ENCODE data around the gene COG5.

COG5 gene

DNA sequence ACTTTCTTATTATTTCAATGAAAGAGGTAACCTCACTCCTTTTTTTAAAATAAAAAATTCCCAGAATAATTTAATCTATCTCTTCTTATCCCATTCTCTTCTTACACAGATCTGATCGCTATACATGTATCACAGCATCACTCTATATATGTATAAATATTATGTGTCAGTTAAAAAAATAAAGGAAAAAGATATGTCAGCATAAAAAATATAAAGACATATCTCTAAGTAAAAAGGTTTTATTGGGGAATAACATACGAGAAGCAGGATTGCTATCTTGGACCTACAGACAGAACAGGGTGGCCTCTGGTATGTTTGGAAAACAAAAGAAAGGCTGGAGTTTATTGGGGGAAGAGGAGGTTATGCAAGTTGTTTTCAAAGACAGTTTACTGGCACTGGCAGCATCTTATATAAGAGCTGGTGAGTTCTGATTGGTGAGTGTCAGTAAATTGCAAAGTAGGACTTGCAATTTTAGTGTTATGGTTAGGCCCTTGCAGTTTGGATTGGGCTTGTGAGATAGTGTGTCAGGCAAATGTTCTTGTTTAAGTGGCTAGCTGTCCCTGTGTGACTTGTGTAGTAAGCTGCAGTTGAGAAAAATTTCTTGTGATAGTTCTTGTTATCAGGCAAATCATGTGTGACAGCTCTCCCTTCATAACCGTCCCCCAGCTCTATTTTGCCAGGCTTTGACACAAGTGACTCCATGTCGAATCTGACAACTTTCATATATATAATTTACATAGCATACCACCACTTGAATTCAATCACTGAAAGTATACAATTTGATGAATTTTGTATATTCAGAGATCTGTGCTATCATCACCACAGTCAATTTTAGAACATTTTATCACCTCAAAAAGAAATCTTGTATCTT, 276.7 kb downstream of the COG5 start:
- in situ Hi-C loops (cut with MboI; ENCODE audit: low pct_unique_long_range_greater_than_20kb, low sequenced_read_pairs, unreplicated experiment) = no loop called here
- no peak for TF ChIP-seq CTCF (IDR thresholded peaks at IDR 0.05; ENCODE audit: extremely low read depth, insufficient read depth, missing control alignments)
- DNase-seq (ENCODE audit: low spot score) = no peak

DNA sequence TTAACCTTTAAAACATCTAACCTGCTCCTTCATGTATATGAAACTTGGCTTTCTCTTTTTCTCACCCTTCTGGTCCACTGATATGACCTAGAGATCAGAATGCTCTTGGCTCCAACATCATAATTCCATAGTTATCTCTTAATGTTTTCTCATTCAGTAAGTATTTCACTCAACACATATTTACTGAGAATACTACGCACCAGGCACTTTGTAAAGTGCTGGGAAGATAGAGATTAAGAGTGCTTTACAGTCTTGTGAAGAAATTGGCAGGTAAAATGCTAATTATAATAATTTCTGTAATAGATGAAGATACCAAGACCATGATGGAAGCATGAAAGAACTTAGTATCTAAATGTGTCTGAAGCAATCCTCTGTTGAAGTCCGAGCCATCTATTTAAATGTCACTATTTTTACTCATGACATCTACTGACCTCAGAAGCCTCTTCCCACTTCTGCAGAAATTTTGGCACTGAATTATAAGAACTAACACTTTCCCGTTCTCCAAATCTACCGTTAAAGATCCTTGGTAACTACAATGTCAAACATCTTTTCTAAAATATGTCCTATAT, 278.7 kb downstream of the COG5 start:
- in situ Hi-C loops (cut with MboI; ENCODE audit: low pct_unique_long_range_greater_than_20kb, low sequenced_read_pairs, unreplicated experiment) = no loop called here
- no peak for TF ChIP-seq CTCF (IDR thresholded peaks at IDR 0.05; ENCODE audit: extremely low read depth, insufficient read depth, missing control alignments)
- no peak for DNase-seq (ENCODE audit: low spot score)

- no peak for DNase-seq (ENCODE audit: low spot score)
- in situ Hi-C loops (cut with MboI; ENCODE audit: low pct_unique_long_range_greater_than_20kb, low sequenced_read_pairs, unreplicated experiment) = no loop called here
- TF ChIP-seq CTCF (IDR thresholded peaks at IDR 0.05; ENCODE audit: extremely low read depth, insufficient read depth, missing control alignments) = no peak
Observed at GRCh38 chr7:107277331-107277730, 286.4 kb downstream of the COG5 start.

- DNase-seq (ENCODE audit: low spot score) = no peak
- in situ Hi-C loops (cut with MboI; ENCODE audit: low pct_unique_long_range_greater_than_20kb, low sequenced_read_pairs, unreplicated experiment) = no loop called here
- TF ChIP-seq CTCF (IDR thresholded peaks at IDR 0.05; ENCODE audit: extremely low read depth, insufficient read depth, missing control alignments) = no peak
Observed at GRCh38 chr7:107276220-107276827, 287.4 kb downstream of the COG5 start.

DNA sequence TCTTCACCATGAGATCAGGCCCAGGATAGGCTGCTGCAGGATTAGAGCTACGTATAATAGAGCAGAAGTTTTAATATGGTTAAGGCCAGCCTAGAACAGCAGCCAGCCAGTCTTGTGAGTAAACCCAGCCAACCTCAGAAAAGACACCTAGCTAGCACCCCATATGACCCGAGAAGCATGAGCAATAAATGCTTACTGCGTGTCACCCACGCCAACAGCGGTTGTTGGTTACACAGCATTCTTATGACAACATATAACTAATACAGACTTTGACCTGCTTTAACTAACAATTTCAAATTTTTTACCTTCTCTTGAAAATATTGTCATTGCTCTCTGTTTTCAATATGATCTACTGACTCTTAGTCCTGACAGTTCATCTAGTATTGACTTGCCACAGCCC, 289.2 kb downstream of the COG5 start:
- TF ChIP-seq CTCF (IDR thresholded peaks at IDR 0.05; ENCODE audit: extremely low read depth, insufficient read depth, missing control alignments) = no peak
- in situ Hi-C loops (cut with MboI; ENCODE audit: low pct_unique_long_range_greater_than_20kb, low sequenced_read_pairs, unreplicated experiment) = no loop called here
- no peak for DNase-seq (ENCODE audit: low spot score)

DNA sequence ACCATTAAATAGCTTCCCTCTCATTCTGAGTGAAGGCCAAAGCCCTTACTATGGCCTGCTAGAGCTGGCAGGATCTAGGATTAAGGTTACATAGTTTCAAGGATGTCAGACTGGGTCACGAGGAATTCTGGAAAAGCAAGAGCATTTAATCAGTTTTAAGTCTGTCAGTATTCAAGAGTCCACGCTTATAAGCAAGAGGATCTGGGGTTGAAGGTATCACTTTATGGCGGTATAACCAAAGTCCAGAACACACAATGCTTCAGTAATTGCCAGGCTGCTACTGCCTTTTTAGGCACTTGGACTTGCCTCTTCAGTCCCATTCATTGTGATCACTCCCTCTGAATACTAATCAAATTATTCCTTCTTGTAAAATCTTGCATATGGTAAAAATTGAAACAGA, 293.9 kb downstream of the COG5 start:
- no peak for TF ChIP-seq CTCF (IDR thresholded peaks at IDR 0.05; ENCODE audit: extremely low read depth, insufficient read depth, missing control alignments)
- no peak for DNase-seq (ENCODE audit: low spot score)
- in situ Hi-C loops (cut with MboI; ENCODE audit: low pct_unique_long_range_greater_than_20kb, low sequenced_read_pairs, unreplicated experiment) = no loop called here

Data from GM13977 (cell line).